Muscle layer of duodenum (tissue), 2 donors: ENCODE data around the gene MCHR1.

Experiments used
- H3K27ac ChIP-seq: one replicate; pipeline ENCODE4 v1.7.0; 2013; ENCODE audit warnings: mild to moderate bottlenecking, low read length
- H3K27me3 ChIP-seq: one replicate; pipeline ENCODE4 v1.7.0; 2013; ENCODE audit warnings: low read depth, mild to moderate bottlenecking, control low read depth, low read length
- H3K36me3 ChIP-seq, 2 donors: one replicate each; pipeline ENCODE4 v1.7.0; 2013; ENCODE audit warnings: low read length in 2 of 2, control low read depth in 1 of 2, mild to moderate bottlenecking in 1 of 2; ENCODE audit not compliant: insufficient read depth in 2 of 2, control insufficient read depth in 1 of 2
- H3K4me1 ChIP-seq, 2 donors: one replicate each; pipeline ENCODE4 v1.7.0; 2013; ENCODE audit warnings: low read length in 2 of 2, mild to moderate bottlenecking in 2 of 2, control low read depth in 1 of 2, moderate library complexity in 1 of 2; ENCODE audit not compliant: insufficient read depth in 2 of 2, control insufficient read depth in 1 of 2
- H3K4me3 ChIP-seq, 2 donors: one replicate each; pipeline ENCODE4 v1.7.0; 2013; ENCODE audit warnings: low read length in 2 of 2, low read depth in 1 of 2, mild to moderate bottlenecking in 1 of 2
- H3K9me3 ChIP-seq, 2 donors: one replicate each; pipeline ENCODE4 v1.7.0; 2013; ENCODE audit warnings: low read length in 2 of 2, control low read depth in 1 of 2, mild to moderate bottlenecking in 1 of 2; ENCODE audit not compliant: control insufficient read depth in 1 of 2
- donor health status: healthy.

MCHR1 gene

GRCh38 chr22:40679249-40679963 lies at the start of gene MCHR1:
TSS of gene MCHR1 (plus strand) at chr22:40679484. CDS start at chr22:40679653, 169 bp downstream.
- H3K27me3 ChIP-seq = peaks cover 16% of the 10 kb centered on the region
- H3K9me3 ChIP-seq = no peaks in the 10 kb centered on the region
- H3K4me1 ChIP-seq = peaks cover 0 to 21% of the 10 kb centered on the region in 2 donors
- H3K36me3 ChIP-seq = no peaks in the 10 kb centered on the region
- H3K27ac ChIP-seq = no peak within 1 kb of the TSS
- H3K4me3 ChIP-seq = peak within 1 kb of the TSS; percentile 26 to 61

GRCh38 chr22:40631925-40632324 lies 47.4 kb upstream of the MCHR1 start:
- H3K36me3 ChIP-seq = no peaks in the 10 kb centered on the region
- H3K4me1 ChIP-seq = peaks cover 0 to 35% of the 10 kb centered on the region in 2 donors
- H3K27ac ChIP-seq = no peak overlapping the region
- no peaks in the 10 kb centered on the region for H3K9me3 ChIP-seq
- no peak overlapping the region for H3K4me3 ChIP-seq
- H3K27me3 ChIP-seq = no peaks in the 10 kb centered on the region

GRCh38 chr22:40633036-40633435 lies 46.2 kb upstream of the MCHR1 start:
- Histone ChIP-seq H3K4me3 (no peak overlapping the region), H3K27ac (no peak overlapping the region), H3K36me3 (no peaks in the 10 kb centered on the region), H3K9me3 (no peaks in the 10 kb centered on the region), H3K4me1 (peaks cover 0 to 29% of the 10 kb centered on the region in 2 donors), H3K27me3 (no peaks in the 10 kb centered on the region)

- peaks cover 0 to 29% of the 10 kb centered on the region in 2 donors for H3K4me1 ChIP-seq
- peak overlapping the region; percentile 61 to 90 for H3K4me3 ChIP-seq
- H3K27me3 ChIP-seq = no peaks in the 10 kb centered on the region
- H3K27ac ChIP-seq = no peak overlapping the region
- no peaks in the 10 kb centered on the region for H3K9me3 ChIP-seq
- no peaks in the 10 kb centered on the region for H3K36me3 ChIP-seq
Measured at GRCh38 chr22:40634119-40634903, 45.0 kb upstream of the MCHR1 start.

- no peaks in the 10 kb centered on the region for H3K36me3 ChIP-seq
- no peaks in the 10 kb centered on the region for H3K27me3 ChIP-seq
- H3K4me3 ChIP-seq = peak overlapping the region; percentile 61 to 90
- H3K4me1 ChIP-seq = peaks cover 0 to 29% of the 10 kb centered on the region in 2 donors
- H3K9me3 ChIP-seq = no peaks in the 10 kb centered on the region
- H3K27ac ChIP-seq = peak overlapping the region; percentile 56
Measured at GRCh38 chr22:40635043-40635939, 44.0 kb upstream of the MCHR1 start.

GRCh38 chr22:40635940-40636379 lies 43.3 kb upstream of the MCHR1 start:
- H3K27me3 ChIP-seq = no peaks in the 10 kb centered on the region
- peaks cover 0 to 26% of the 10 kb centered on the region in 2 donors for H3K4me1 ChIP-seq
- H3K27ac ChIP-seq = peak overlapping the region; percentile 69
- no peaks in the 10 kb centered on the region for H3K9me3 ChIP-seq
- H3K4me3 ChIP-seq = peak overlapping the region; percentile 61 to 90
- no peaks in the 10 kb centered on the region for H3K36me3 ChIP-seq

- Histone ChIP-seq H3K36me3 (no peaks in the 10 kb centered on the region), H3K9me3 (no peaks in the 10 kb centered on the region), H3K27ac (peak within 1 kb of the TSS; percentile 94)
Measured at GRCh38 chr22:40636380-40637182, 42.7 kb upstream of the MCHR1 start, which contains the start of gene MRTFA. TSS of gene MRTFA (minus strand) at chr22:40636719.

GRCh38 chr22:40637183-40638150 lies 41.8 kb upstream of the MCHR1 start:
- Histone ChIP-seq H3K4me3 (peak overlapping the region; percentile 86 to 90), H3K27me3 (no peaks in the 10 kb centered on the region), H3K9me3 (no peaks in the 10 kb centered on the region), H3K27ac (peak overlapping the region; percentile 94), H3K4me1 (peaks cover 0 to 19% of the 10 kb centered on the region in 2 donors), H3K36me3 (no peaks in the 10 kb centered on the region)

More at GRCh38 chr22:40636380-40637182, 42.7 kb upstream of the MCHR1 start, which contains the start of gene MRTFA:
- Histone ChIP-seq H3K4me1 (peaks cover 0 to 21% of the 10 kb centered on the region in 2 donors), H3K27me3 (no peaks in the 10 kb centered on the region), H3K4me3 (peak within 1 kb of the TSS; percentile 86 to 90)

GRCh38 chr22:40638261-40638660 lies 41.0 kb upstream of the MCHR1 start:
- Histone ChIP-seq H3K4me3 (no peak overlapping the region), H3K27me3 (no peaks in the 10 kb centered on the region), H3K27ac (no peak overlapping the region), H3K36me3 (no peaks in the 10 kb centered on the region), H3K9me3 (no peaks in the 10 kb centered on the region), H3K4me1 (peaks cover 0 to 19% of the 10 kb centered on the region in 2 donors)
